Stimulated activated CD4-positive, alpha-beta T cell treated with anti-CD3 and anti-CD28 coated beads, Interleukin-2, amount 100 ng/mL, for 4 hours (primary cell): Measurements from ENCODE around the gene ANAPC2.

Experiments
- DNase-seq: peaks from one replicate; pipeline ENCODE4 v3.0.0-alpha.2; 2020; ENCODE audit warnings: low read depth

The ANAPC2 gene

GRCh38 chr9:137175345-137175961 is 12.9 kb downstream of the ANAPC2 start:
- no peak for DNase-seq

GRCh38 chr9:137174722-137175293 is 13.6 kb downstream of the ANAPC2 start:
- no peak for DNase-seq

- no peak for DNase-seq
Measured at GRCh38 chr9:137173796-137174664, 14.3 kb downstream of the ANAPC2 start.

GRCh38 chr9:137172901-137173795 is 15.2 kb downstream of the ANAPC2 start:
- DNase-seq: no peak

- DNase-seq: no peak
Measured at GRCh38 chr9:137171149-137171900, 17.0 kb downstream of the ANAPC2 start.

- DNase-seq: no peak
Measured at GRCh38 chr9:137170486-137171148, 17.7 kb downstream of the ANAPC2 start.

GRCh38 chr9:137169896-137170358 is 18.4 kb downstream of the ANAPC2 start, which contains the start of gene LRRC26:
TSS of gene LRRC26 (minus strand) at chr9:137170051. CDS start at chr9:137169943, 108 bp downstream.
- DNase-seq: no peak

- DNase-seq: no peak
Measured at GRCh38 chr9:137168904-137169856, 19.2 kb downstream of the ANAPC2 start.

GRCh38 chr9:137168573-137168903 is 19.8 kb downstream of the ANAPC2 start:
- no peak for DNase-seq

GRCh38 chr9:137167747-137168572 is 20.4 kb downstream of the ANAPC2 start:
- DNase-seq: no peak

- no peak for DNase-seq
Measured at GRCh38 chr9:137167277-137167746, 21.0 kb downstream of the ANAPC2 start.

GRCh38 chr9:137166380-137167229 is 21.8 kb downstream of the ANAPC2 start:
- no peak for DNase-seq

- no peak for DNase-seq
Measured at GRCh38 chr9:137165250-137165836, 23.0 kb downstream of the ANAPC2 start.

GRCh38 chr9:137164370-137165249 is 23.8 kb downstream of the ANAPC2 start:
- no peak for DNase-seq

GRCh38 chr9:137163805-137164204 is 24.6 kb downstream of the ANAPC2 start:
- no peak for DNase-seq

GRCh38 chr9:137163365-137163715 is 25.0 kb downstream of the ANAPC2 start:
- no peak for DNase-seq
